Muscle of arm (tissue), 14 donors: ENCODE data around the gene MRPS25. TPM values are rescaled to one million over a fixed set of nuclear protein-coding genes. Genes with fewer than 3 reads are reported as not detected.

Experiments
- DNase-seq: peaks from one replicate; pipeline ENCODE4 v3.0.0-alpha.2; 2013
- long read RNA-seq, 11 donors: transcript quantifications; one replicate each; lab custom pipeline, GENCODE V29; 2026
- polyA plus RNA-seq, 12 donors: library from polyadenylated mRNA; unstranded; fragments of 120-200 nt; gene quantifications; one replicate each; pipeline ENCODE4 v1.2.1, GENCODE V29; 2013; ENCODE audit not compliant: insufficient read length in 12 of 12

Gene MRPS25
- polyA plus RNA-seq, result 10 to 100 TPM in 11 of 12 donors, not detected in 1; 34.6 to 76.8 (median 55.1) TPM
- long read RNA-seq, donor 1, full-length matches to known transcripts, result 38 of 38 reads
- long read RNA-seq, donor 1, partial matches to known transcripts, result 0 of 38 reads
- long read RNA-seq, donor 1, other reads (novel, unspliced or antisense), result 0 of 38 reads
- long read RNA-seq, donor 2, full-length matches to known transcripts, result 30 of 30 reads
- long read RNA-seq, donor 2, partial matches to known transcripts, result 0 of 30 reads
- long read RNA-seq, donor 2, other reads (novel, unspliced or antisense), result 0 of 30 reads
- long read RNA-seq, donor 3, full-length matches to known transcripts, result 10 of 10 reads
- long read RNA-seq, donor 3, partial matches to known transcripts, result 0 of 10 reads
- long read RNA-seq, donor 3, other reads (novel, unspliced or antisense), result 0 of 10 reads
- long read RNA-seq, donor 4, full-length matches to known transcripts, result 11 of 11 reads
- long read RNA-seq, donor 4, partial matches to known transcripts, result 0 of 11 reads
- long read RNA-seq, donor 4, other reads (novel, unspliced or antisense), result 0 of 11 reads
- long read RNA-seq, donor 5, full-length matches to known transcripts, result 44 of 44 reads
- long read RNA-seq, donor 5, partial matches to known transcripts, result 0 of 44 reads
- long read RNA-seq, donor 5, other reads (novel, unspliced or antisense), result 0 of 44 reads
- long read RNA-seq, donor 6, full-length matches to known transcripts, result 21 of 21 reads
- long read RNA-seq, donor 6, partial matches to known transcripts, result 0 of 21 reads
- long read RNA-seq, donor 6, other reads (novel, unspliced or antisense), result 0 of 21 reads
- long read RNA-seq, donor 7, full-length matches to known transcripts, result 13 of 13 reads
- long read RNA-seq, donor 7, partial matches to known transcripts, result 0 of 13 reads
- long read RNA-seq, donor 7, other reads (novel, unspliced or antisense), result 0 of 13 reads
- long read RNA-seq, donor 8, full-length matches to known transcripts, result 38 of 38 reads
- long read RNA-seq, donor 8, partial matches to known transcripts, result 0 of 38 reads
- long read RNA-seq, donor 8, other reads (novel, unspliced or antisense), result 0 of 38 reads
- long read RNA-seq, donor 9, full-length matches to known transcripts, result 13 of 13 reads
- long read RNA-seq, donor 9, partial matches to known transcripts, result 0 of 13 reads
- long read RNA-seq, donor 9, other reads (novel, unspliced or antisense), result 0 of 13 reads
- long read RNA-seq, donor 10, full-length matches to known transcripts, result 23 of 23 reads
- long read RNA-seq, donor 10, partial matches to known transcripts, result 0 of 23 reads
- long read RNA-seq, donor 10, other reads (novel, unspliced or antisense), result 0 of 23 reads
- long read RNA-seq, donor 11, full-length matches to known transcripts, result 24 of 24 reads
- long read RNA-seq, donor 11, partial matches to known transcripts, result 0 of 24 reads
- long read RNA-seq, donor 11, other reads (novel, unspliced or antisense), result 0 of 24 reads

GRCh38 chr3:15064835-15065549 lies at the start of gene MRPS25:
MRPS25 (minus strand) TSS chr3:15065315; CDS start chr3:15065194, 121 bp downstream.
- peak; percentile 90 for DNase-seq

DNA sequence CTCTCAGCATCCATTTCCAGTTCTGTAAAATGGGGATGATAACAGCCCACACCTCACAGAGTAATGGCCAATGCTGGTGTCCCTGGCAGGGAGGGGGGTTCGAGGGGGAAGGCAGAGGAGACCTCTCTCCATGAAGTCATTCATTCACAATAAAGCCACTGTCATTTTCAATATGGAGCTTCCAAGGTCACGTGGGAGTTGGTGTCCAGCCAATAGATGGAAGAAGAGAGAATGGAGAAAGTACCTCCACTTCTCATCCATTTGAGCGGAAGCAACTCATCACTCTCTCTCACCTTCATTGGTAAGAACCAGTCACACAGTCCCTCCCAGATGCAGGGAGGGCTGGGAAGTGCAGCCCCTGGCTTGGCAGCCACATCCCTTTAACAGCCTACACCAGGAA lies 48.8 kb upstream of the MRPS25 start:
- DNase-seq, result no peak

GRCh38 chr3:15113471-15113870 lies 48.4 kb upstream of the MRPS25 start:
- no peak for DNase-seq

DNA sequence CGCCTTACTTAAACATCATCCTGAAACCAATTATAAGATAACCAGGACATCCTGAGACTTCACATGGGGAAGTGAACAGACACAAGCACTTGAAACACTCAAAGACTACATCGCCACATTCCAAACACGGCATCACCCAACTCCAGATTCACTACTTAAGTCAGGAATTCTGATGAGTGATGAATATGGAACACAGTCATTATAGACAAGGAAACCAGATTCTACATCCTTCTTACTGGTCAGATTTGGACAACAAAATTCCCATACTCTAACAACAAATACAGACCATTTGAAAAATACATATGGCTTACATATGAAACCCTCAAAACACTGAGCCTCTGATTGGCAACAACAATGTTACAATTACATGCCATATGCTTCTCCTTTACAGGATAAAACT lies 46.9 kb upstream of the MRPS25 start:
- DNase-seq, result no peak

- no peak for DNase-seq
These were observed 45.1 kb upstream of the MRPS25 start for GRCh38 chr3:15110206-15110605.

DNA sequence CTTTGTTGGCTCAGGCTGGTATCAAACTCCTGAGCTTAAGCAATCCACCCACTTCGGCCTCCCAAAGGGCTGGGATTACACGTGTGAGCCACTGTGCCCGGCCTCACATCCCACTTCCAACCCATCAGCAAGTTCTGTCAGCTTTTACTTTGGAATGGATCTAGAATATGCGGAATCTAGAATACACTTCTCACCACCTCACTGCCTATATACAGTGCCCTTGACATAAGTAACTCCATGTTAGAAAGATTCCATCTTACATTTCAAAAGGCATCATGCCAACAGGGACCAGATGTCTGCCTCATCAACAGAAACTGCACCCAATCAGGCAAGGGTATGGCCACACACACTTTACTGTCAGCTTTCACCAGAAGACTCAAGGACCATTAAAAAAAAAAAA lies 43.8 kb upstream of the MRPS25 start:
- no peak for DNase-seq

- DNase-seq, result peak; percentile 62
These were observed 43.0 kb upstream of the MRPS25 start for GRCh38 chr3:15108082-15108545.

GRCh38 chr3:15107075-15107947 lies 42.2 kb upstream of the MRPS25 start:
- DNase-seq, result no peak

DNA sequence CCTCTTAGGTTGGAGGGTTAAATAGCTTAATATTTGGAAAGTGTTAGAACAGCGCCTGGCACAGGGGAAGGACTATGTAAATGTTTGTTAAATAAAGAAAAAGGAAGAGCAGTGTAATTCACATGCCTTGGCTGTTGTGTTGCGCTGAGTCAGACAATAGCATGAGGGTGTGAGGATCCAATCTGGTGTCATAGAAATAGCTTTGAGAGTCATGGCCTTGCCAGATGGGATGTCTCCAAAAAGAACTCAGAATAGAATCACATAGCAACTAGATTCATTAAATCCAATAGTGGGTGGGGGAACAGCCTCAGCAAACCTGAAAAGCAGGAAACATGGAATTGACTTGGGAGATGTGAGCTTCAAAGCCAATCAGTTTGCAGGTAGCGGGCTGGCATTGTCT lies 37.7 kb upstream of the MRPS25 start:
- peak; percentile 16 for DNase-seq

DNA sequence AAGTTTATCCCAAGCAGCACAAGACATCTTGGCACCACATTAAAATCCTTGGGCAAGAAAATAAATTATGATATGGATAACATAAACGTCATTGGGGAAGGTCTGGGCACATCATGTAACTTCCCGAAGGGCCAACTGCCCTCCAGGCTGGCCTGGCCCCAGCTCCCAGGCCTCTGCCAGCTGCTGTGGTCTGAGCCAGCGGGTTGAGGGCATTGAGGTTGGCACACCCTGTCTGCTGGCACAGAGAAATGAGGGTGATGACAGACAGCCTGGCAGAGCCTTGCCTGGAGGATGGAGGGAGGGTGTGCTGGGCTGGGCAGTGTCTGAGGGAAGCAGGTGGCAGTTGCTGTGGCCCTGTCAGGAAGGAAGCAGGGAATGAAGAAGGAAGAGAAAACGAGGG lies 37.1 kb upstream of the MRPS25 start:
- DNase-seq, result peak; percentile 39

GRCh38 chr3:15099364-15100098 lies 34.4 kb upstream of the MRPS25 start:
- DNase-seq, result no peak

GRCh38 chr3:15098503-15099363 lies 33.6 kb upstream of the MRPS25 start, which contains the start of gene RBSN:
RBSN (minus strand) TSS chr3:15099148; CDS start chr3:15096120, 3,028 bp downstream.
- DNase-seq, result peak; percentile 95

DNA sequence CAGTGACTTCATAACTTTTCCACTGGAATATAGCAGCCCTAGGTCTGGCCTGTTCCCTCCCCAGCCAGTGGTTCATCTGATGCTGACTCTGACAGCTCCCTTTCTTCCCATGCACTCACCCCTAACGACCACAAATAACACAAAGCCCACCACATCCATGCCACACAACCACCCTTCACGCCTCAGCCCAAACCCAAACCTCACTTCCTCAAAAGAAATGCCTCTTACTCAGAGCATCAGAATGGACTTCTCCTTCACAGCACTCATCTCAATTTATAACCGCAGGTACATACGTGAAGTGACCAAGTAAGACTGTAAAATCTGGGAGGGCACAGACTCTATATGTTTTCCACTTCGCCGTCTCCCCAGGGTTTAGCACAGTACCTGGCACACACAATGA lies 32.8 kb upstream of the MRPS25 start:
- no peak for DNase-seq

DNA sequence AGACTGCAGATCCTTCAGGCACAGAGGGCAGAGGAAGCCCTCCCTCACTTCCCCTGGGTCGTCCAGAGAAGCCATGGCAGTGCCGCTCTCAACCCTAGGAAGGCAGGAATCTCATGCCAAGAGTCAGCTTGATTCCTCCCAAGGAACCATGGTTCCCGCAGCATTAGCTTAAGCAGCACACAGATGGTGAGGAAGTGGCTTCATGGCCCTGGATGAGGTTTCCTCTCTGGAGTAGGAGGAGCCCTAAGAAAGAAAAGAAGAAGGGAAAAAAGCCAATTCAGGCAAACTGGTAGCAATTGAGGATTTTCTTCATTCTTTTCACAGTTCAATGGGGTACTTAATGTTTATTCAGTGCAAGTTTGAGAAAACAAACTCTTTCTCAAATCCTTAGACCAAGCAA lies 30.9 kb upstream of the MRPS25 start:
- no peak for DNase-seq

DNA sequence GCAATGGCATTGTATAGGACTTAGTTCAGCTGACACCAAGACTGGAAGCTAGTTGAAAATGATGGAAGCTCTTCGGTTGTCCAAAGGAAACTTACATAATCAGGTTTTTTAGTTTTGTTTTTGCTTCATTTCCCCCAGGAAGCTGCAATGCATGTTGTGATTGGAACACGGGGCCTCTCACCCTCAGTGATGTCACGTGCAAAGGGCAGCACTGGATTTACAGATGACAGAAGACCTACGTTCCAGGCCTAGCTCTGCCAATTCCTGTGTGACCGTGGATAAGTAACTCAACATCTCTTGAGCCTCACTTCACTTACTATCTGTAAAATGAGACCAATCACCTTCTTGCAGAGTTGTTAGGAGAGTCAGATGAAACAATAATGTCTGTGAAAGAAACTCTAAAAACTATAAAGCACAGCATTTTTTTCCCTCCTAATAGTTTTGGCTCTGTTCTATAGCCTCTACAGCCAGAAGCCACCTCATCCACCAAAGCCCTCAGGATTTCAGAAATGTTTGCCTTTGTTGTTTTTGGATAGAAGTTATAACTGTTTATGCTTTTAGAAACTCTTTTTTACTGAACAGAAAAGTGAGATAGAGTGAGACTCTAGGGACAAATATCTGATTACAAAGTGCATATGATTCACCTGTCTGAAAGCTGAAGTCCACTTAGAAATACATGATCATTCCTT lies 29.2 kb upstream of the MRPS25 start:
- DNase-seq, result no peak

DNA sequence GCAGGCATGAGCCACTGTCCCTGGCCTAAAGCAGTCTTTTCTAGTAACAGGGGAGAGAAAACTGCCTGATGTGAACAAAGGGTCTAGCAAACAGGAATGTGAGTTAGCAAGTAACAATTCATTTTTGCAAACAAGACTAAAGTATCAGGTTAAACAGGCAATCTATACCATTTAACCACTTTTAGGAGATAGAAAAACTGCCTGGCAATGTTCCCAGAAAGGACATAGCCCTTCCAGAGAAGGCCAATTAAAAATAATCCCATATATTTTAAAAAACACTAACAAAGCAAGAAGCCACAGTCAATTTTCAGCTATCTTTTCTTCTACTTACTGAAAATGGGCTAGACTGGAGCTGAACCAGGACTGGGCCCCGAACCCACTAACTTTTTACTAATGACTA lies 27.6 kb upstream of the MRPS25 start:
- no peak for DNase-seq

- DNase-seq, result no peak
These were observed 26.5 kb upstream of the MRPS25 start for GRCh38 chr3:15091575-15091974.
